ENCODE results near the gene DNAH8. TPM values are rescaled to one million over a fixed set of nuclear protein-coding genes. Genes with fewer than 3 reads are reported as not detected.

DNAH8 gene
- total and polyA plus RNA-seq, 10 donors = 0.20 to 15.6 (median 5.2) TPM

GRCh38 chr6:38987503-38987902 lies 272.4 kb downstream of the DNAH8 start:
- no peaks in the 10 kb centered on the region for H3K4me1 ChIP-seq
- TF ChIP-seq POLR2AphosphoS5 (IDR thresholded peaks at IDR 0.05) = no peak
- TF ChIP-seq POLR2A (IDR thresholded peaks at IDR 0.05) = no peak
- TF ChIP-seq CTCF (IDR thresholded peaks at IDR 0.05 in 8 of 11, conservative IDR thresholded peaks at IDR 0.05 in 3 of 11) = no peak
- no peaks in the 10 kb centered on the region for H3K36me3 ChIP-seq
- H3K9me3 ChIP-seq = no peaks in the 10 kb centered on the region
- intact Hi-C loops (cut with DNase I; ENCODE audit: low total_unique reads) = no loop called here
- DNase-seq = no peak
- H3K27ac ChIP-seq = no peak overlapping the region
- H3K4me3 ChIP-seq = no peak overlapping the region
- H3K27me3 ChIP-seq (replicated peaks in 1 of 7) = peaks cover 0 to 25% (median 0%) of the 10 kb centered on the region in 7 donors

GRCh38 chr6:38988736-38989449 lies 273.8 kb downstream of the DNAH8 start:
- peaks cover 0 to 24% (median 0%) of the 10 kb centered on the region in 7 donors for H3K27me3 ChIP-seq (replicated peaks in 1 of 7)
- 39 to 50% (median 43%) methylated on average over 8 of the region's 8 CpGs for WGBS, 5 donors
- no peak for DNase-seq
- intact Hi-C loops (cut with DNase I; ENCODE audit: low total_unique reads) = no loop called here
- no peaks in the 10 kb centered on the region for H3K36me3 ChIP-seq
- H3K27ac ChIP-seq = no peak overlapping the region
- H3K4me1 ChIP-seq = no peaks in the 10 kb centered on the region
- H3K4me3 ChIP-seq = no peak overlapping the region
- no peaks in the 10 kb centered on the region for H3K9me3 ChIP-seq
- TF ChIP-seq POLR2A (IDR thresholded peaks at IDR 0.05) = no peak
- no peak for TF ChIP-seq POLR2AphosphoS5 (IDR thresholded peaks at IDR 0.05)
- no peak for TF ChIP-seq CTCF (IDR thresholded peaks at IDR 0.05 in 8 of 11, conservative IDR thresholded peaks at IDR 0.05 in 3 of 11)

GRCh38 chr6:38990475-38990874 lies 275.4 kb downstream of the DNAH8 start:
- DNase-seq = no peak
- H3K36me3 ChIP-seq = no peaks in the 10 kb centered on the region
- WGBS, 5 donors = 50 to 57% (median 54%) methylated on average over 5 of the region's 5 CpGs
- no peak overlapping the region for H3K27ac ChIP-seq
- H3K4me1 ChIP-seq = no peaks in the 10 kb centered on the region
- no peak for TF ChIP-seq POLR2AphosphoS5 (IDR thresholded peaks at IDR 0.05)
- no peak for TF ChIP-seq POLR2A (IDR thresholded peaks at IDR 0.05)
- TF ChIP-seq CTCF (IDR thresholded peaks at IDR 0.05 in 8 of 11, conservative IDR thresholded peaks at IDR 0.05 in 3 of 11) = no peak
- H3K27me3 ChIP-seq (replicated peaks in 1 of 7) = peaks cover 0 to 25% (median 0%) of the 10 kb centered on the region in 7 donors
- intact Hi-C loops (cut with DNase I; ENCODE audit: low total_unique reads) = no loop called here
- H3K9me3 ChIP-seq = no peaks in the 10 kb centered on the region
- no peak overlapping the region for H3K4me3 ChIP-seq

- TF ChIP-seq CTCF (IDR thresholded peaks at IDR 0.05 in 8 of 11, conservative IDR thresholded peaks at IDR 0.05 in 3 of 11) (no peak), POLR2A (IDR thresholded peaks at IDR 0.05) (no peak), POLR2AphosphoS5 (IDR thresholded peaks at IDR 0.05) (no peak)
- Histone ChIP-seq H3K27ac (no peak overlapping the region), H3K4me3 (no peak overlapping the region), H3K27me3 (replicated peaks in 1 of 7) (peaks cover 0 to 33% (median 5%) of the 10 kb centered on the region in 7 donors), H3K36me3 (no peaks in the 10 kb centered on the region), H3K4me1 (no peaks in the 10 kb centered on the region), H3K9me3 (no peaks in the 10 kb centered on the region)
- intact Hi-C loops (cut with DNase I; ENCODE audit: low total_unique reads) = no loop called here
- no peak for DNase-seq
- 73 to 81% (median 79%) methylated on average over 5 of the region's 5 CpGs for WGBS, 5 donors
Measured at GRCh38 chr6:38996676-38997075, 281.6 kb downstream of the DNAH8 start.

Data from spleen (tissue), 11 donors.